Osteoblast (primary cell): ENCODE data around the gene HEXIM1. TPM values are rescaled to one million over a fixed set of nuclear protein-coding genes. Genes with fewer than 3 reads are reported as not detected.

Source experiments
- DNase-seq: peaks from one replicate; pipeline ENCODE4 v3.0.0; 2011; ENCODE audit warnings: low spot score, mixed read lengths; ENCODE audit not compliant: insufficient read length; ENCODE audit errors: missing footprints
- H2AFZ ChIP-seq: 2 replicates; pipeline ENCODE4 v1.6.0; 2011; ENCODE audit warnings: mild to moderate bottlenecking, low read length
- H3K27ac ChIP-seq: 2 replicates; pipeline ENCODE4 v1.5.1; 2011; ENCODE audit warnings: mild to moderate bottlenecking, low read depth, low read length, moderate library complexity
- H3K27me3 ChIP-seq: 2 replicates; pipeline ENCODE4 v1.6.0; 2012; ENCODE audit warnings: mild to moderate bottlenecking, control low read depth, inconsistent platforms, low read length, moderate library complexity; ENCODE audit not compliant: insufficient read depth
- H3K36me3 ChIP-seq: 2 replicates; pipeline ENCODE4 v1.5.1; 2011; ENCODE audit warnings: mild to moderate bottlenecking, low read length, control low read depth, moderate library complexity; ENCODE audit not compliant: insufficient read depth
- H3K4me1 ChIP-seq: 2 replicates; pipeline ENCODE4 v1.5.1; 2011; ENCODE audit warnings: mild to moderate bottlenecking, low read length, control low read depth, moderate library complexity; ENCODE audit not compliant: insufficient read depth
- H3K4me2 ChIP-seq: 2 replicates; pipeline ENCODE4 v1.6.0; 2011; ENCODE audit warnings: mild to moderate bottlenecking, low read length; ENCODE audit not compliant: insufficient read depth
- H3K4me3 ChIP-seq: fragments of 200-600 bp; sonication (generic); 3 replicates; pipeline ENCODE4 v1.5.1; 2012; ENCODE audit warnings: mild to moderate bottlenecking, low read length, inconsistent platforms; ENCODE audit not compliant: insufficient read depth
- H3K79me2 ChIP-seq: 2 replicates; pipeline ENCODE4 v1.6.0; 2012; ENCODE audit warnings: mild to moderate bottlenecking, low read length, control low read depth, inconsistent platforms; ENCODE audit not compliant: insufficient read depth
- H3K9me3 ChIP-seq: 2 replicates; pipeline ENCODE4 v1.5.1; 2011; ENCODE audit warnings: low read depth, low read length, control low read depth
- H4K20me1 ChIP-seq: 2 replicates; pipeline ENCODE4 v1.6.0; 2012; ENCODE audit warnings: mild to moderate bottlenecking, low read length, control low read depth; ENCODE audit not compliant: insufficient read depth
- total RNA-seq: library from RNA; depleted of rRNA; stranded (reverse); fragments of >200 nt; gene quantifications from 2 replicates; pipeline ENCODE4 v1.2.3, GENCODE V29; 2012
- TF ChIP-seq, protein P1 (sequence below): IDR thresholded peaks from 2 replicates; pipeline ENCODE4 v1.5.1; 2011; ENCODE audit warnings: mild to moderate bottlenecking, low read depth, low read length, moderate library complexity; ENCODE audit errors: extremely low read depth

The HEXIM1 gene
- total RNA-seq, 1 donor, result 10.9 TPM

DNA sequence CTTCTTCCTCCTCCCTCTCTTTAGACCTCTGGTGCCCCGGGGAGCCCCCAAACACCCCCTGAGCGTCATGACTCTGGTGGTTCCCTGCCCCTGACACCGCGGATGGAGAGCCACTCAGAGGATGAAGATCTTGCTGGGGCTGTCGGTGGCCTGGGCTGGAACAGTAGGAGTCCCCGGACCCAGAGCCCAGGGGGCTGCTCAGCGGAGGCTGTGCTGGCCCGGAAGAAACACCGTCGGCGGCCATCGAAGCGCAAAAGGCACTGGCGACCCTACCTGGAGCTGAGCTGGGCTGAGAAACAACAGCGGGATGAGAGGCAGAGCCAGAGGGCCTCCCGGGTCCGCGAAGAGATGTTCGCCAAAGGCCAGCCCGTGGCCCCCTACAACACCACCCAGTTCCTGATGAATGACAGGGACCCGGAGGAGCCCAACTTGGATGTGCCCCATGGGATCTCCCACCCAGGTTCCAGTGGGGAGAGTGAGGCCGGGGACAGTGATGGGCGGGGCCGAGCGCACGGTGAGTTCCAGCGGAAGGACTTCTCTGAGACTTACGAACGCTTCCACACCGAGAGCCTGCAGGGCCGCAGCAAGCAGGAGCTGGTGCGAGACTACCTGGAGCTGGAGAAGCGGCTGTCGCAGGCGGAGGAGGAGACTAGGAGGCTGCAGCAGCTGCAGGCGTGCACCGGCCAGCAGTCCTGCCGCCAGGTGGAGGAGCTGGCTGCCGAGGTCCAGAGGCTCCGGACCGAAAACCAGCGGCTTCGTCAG lies 20.9 kb downstream of the HEXIM1 start:
- Histone ChIP-seq H3K4me2 (no peak overlapping the region), H3K27ac (no peak overlapping the region), H3K4me3 (no peak overlapping the region), H2AFZ (no peak overlapping the region), H3K4me1 (peaks cover 32% of the 10 kb centered on the region), H3K9me3 (no peaks in the 10 kb centered on the region), H3K36me3 (peaks cover 4% of the 10 kb centered on the region), H3K79me2 (no peaks in the 10 kb centered on the region), H3K27me3 (no peaks in the 10 kb centered on the region), H4K20me1 (no peaks in the 10 kb centered on the region)
- no peak for DNase-seq
- TF ChIP-seq, protein P1, sequence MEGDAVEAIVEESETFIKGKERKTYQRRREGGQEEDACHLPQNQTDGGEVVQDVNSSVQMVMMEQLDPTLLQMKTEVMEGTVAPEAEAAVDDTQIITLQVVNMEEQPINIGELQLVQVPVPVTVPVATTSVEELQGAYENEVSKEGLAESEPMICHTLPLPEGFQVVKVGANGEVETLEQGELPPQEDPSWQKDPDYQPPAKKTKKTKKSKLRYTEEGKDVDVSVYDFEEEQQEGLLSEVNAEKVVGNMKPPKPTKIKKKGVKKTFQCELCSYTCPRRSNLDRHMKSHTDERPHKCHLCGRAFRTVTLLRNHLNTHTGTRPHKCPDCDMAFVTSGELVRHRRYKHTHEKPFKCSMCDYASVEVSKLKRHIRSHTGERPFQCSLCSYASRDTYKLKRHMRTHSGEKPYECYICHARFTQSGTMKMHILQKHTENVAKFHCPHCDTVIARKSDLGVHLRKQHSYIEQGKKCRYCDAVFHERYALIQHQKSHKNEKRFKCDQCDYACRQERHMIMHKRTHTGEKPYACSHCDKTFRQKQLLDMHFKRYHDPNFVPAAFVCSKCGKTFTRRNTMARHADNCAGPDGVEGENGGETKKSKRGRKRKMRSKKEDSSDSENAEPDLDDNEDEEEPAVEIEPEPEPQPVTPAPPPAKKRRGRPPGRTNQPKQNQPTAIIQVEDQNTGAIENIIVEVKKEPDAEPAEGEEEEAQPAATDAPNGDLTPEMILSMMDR, result no peak

DNA sequence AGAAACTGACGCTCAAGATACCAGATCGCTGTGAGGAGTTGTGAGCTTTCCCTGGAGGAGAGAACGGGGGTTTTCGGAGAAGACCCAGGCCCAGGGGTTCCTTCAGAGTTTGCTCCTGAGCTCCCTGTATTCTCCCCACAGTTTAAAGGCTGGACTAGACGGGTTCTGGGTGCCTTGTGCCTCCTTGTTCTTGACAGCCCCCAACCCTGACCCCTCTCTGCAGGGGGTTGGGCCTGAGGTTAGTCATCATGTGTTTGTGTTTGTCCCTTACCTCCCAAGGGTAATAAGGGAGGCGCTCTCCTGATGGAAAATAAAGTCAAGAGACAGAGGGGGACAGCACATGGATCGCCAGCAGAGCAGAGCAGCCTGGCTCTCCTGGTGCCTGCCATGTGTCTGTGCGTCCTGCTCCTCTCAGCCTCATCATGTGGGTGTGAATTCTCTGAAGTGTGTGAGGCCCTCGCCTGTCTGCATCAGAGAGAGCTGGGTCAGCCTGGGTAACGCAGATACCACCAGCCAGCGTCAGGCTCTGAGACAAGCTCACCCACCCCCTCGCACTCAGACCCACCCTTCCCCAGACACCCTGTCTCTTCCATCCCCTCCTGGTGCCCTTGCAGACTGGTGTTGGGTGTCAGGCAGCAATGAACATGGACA lies 22.1 kb downstream of the HEXIM1 start:
- peak overlapping the region; percentile 85 for H3K27ac ChIP-seq
- H3K9me3 ChIP-seq, result no peaks in the 10 kb centered on the region
- H3K36me3 ChIP-seq, result peaks cover 4% of the 10 kb centered on the region
- H3K4me2 ChIP-seq, result peak overlapping the region; percentile 72
- H2AFZ ChIP-seq, result peak overlapping the region; percentile 76
- peak overlapping the region; percentile 43 for H3K4me3 ChIP-seq
- H3K4me1 ChIP-seq, result peaks cover 29% of the 10 kb centered on the region
- no peaks in the 10 kb centered on the region for H3K27me3 ChIP-seq
- no peaks in the 10 kb centered on the region for H3K79me2 ChIP-seq
- DNase-seq, result peak; percentile 63
- TF ChIP-seq, protein P1, result no peak
- H4K20me1 ChIP-seq, result no peaks in the 10 kb centered on the region

DNA sequence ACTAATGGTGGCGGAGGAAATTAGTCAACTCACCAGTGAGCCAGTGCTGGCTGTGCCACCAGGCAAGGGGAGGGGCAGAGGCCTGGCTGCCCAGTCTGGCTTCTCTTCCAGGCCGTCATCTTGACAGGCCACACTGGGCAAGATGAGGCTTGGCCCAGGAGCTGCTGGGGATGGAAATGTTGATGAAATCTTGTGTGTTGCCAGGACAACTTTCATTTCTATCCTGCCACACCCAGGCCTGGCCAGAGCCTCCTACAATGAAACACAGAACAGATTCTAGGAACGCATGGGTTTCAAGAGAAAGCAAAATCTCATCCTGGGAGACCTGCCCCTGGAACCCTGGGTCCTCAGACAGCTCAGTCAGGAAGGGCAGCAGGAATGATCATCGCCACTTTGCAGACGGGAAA lies 22.7 kb downstream of the HEXIM1 start:
- H3K27ac ChIP-seq, result peak overlapping the region; percentile 85
- no peaks in the 10 kb centered on the region for H3K79me2 ChIP-seq
- H3K36me3 ChIP-seq, result peaks cover 4% of the 10 kb centered on the region
- peak overlapping the region; percentile 72 for H3K4me2 ChIP-seq
- H3K27me3 ChIP-seq, result no peaks in the 10 kb centered on the region
- H3K4me3 ChIP-seq, result peak overlapping the region; percentile 43
- TF ChIP-seq, protein P1, result no peak
- peak; percentile 91 for DNase-seq
- H3K9me3 ChIP-seq, result no peaks in the 10 kb centered on the region
- no peaks in the 10 kb centered on the region for H4K20me1 ChIP-seq
- peaks cover 33% of the 10 kb centered on the region for H3K4me1 ChIP-seq
- H2AFZ ChIP-seq, result peak overlapping the region; percentile 76
